KMS-11 (cell line): ENCODE results near the gene CAV3.

Experiments used
- H2AFZ ChIP-seq: fragments of 200-600 bp; sonication (generic); 2 replicates; pipeline ENCODE4 v1.6.1; 2016; ENCODE audit warnings: antibody characterized with exemption, mixed run types, low read depth
- H3K27ac ChIP-seq: fragments of 200-600 bp; sonication (generic); 2 replicates; pipeline ENCODE4 v1.6.1; 2016; ENCODE audit warnings: mild to moderate bottlenecking, mixed run types
- H3K27me3 ChIP-seq: fragments of 200-600 bp; sonication (generic); 2 replicates; pipeline ENCODE4 v1.6.1; 2017; ENCODE audit warnings: mild to moderate bottlenecking, low read depth, mixed run types, moderate library complexity; ENCODE audit not compliant: insufficient read depth
- H3K36me3 ChIP-seq: fragments of 200-600 bp; sonication (generic); 2 replicates; pipeline ENCODE4 v1.6.1; 2017; ENCODE audit warnings: mild to moderate bottlenecking, mixed run types; ENCODE audit not compliant: insufficient read depth
- H3K4me1 ChIP-seq: fragments of 200-600 bp; sonication (generic); 2 replicates; pipeline ENCODE4 v1.6.1; 2016; ENCODE audit warnings: mild to moderate bottlenecking, low read depth, mixed run types; ENCODE audit not compliant: poor library complexity, severe bottlenecking
- H3K4me2 ChIP-seq: fragments of 200-600 bp; sonication (generic); 2 replicates; pipeline ENCODE4 v1.7.0; 2016; ENCODE audit warnings: mild to moderate bottlenecking, mixed run types
- H3K4me3 ChIP-seq: fragments of 200-600 bp; sonication (generic); IDR thresholded peaks from 2 replicates; pipeline ENCODE4 v1.6.1; 2017; ENCODE audit warnings: low read depth, low read length, mixed read lengths; ENCODE audit not compliant: insufficient read depth
- H3K79me2 ChIP-seq: fragments of 200-600 bp; sonication (generic); 2 replicates; pipeline ENCODE4 v1.6.1; 2016; ENCODE audit warnings: low read depth, mixed run types; ENCODE audit not compliant: insufficient read depth
- H3K9ac ChIP-seq: fragments of 200-600 bp; sonication (generic); 2 replicates; pipeline ENCODE4 v1.6.1; 2016; ENCODE audit warnings: mild to moderate bottlenecking, mixed run types
- H4K20me1 ChIP-seq: fragments of 200-600 bp; sonication (generic); 2 replicates; pipeline ENCODE4 v1.6.1; 2016; ENCODE audit warnings: mild to moderate bottlenecking, mixed run types; ENCODE audit not compliant: insufficient read depth
- CTCF ChIP-seq: fragments of 200-600 bp; sonication (generic); conservative IDR thresholded peaks from 2 replicates; pipeline ENCODE4 v1.6.1; 2017; ENCODE audit warnings: low read depth, mild to moderate bottlenecking, antibody characterized with exemption, low read length, moderate library complexity, mixed read lengths

The CAV3 gene

DNA sequence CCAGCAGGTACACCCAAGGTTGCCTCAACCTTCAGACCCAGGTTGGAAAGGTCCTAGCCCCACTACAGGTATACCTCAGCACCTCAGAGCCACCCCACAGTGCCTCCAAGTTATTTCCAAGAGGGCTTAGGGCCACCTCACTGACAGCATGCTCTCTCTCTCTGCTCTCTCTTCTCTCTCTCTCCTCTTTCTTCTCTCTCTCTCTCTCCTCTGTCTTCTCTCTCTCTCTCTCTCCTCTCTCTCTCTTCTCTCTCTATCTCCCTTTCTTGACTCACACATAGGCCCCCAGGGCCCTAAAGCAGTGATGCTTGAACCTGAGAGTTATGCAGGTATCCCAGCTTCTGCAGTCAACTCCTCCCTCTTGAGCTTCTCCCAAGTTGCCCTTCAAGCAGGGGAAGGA is 4.2 kb downstream of the CAV3 start:
- no peak for TF ChIP-seq CTCF
- Histone ChIP-seq H3K27ac (no peak overlapping the region), H2AFZ (no peak overlapping the region), H3K4me3 (no peak overlapping the region), H3K27me3 (no peaks in the 10 kb centered on the region), H3K4me1 (no peaks in the 10 kb centered on the region), H3K9ac (no peak overlapping the region), H3K4me2 (no peak overlapping the region), H4K20me1 (no peaks in the 10 kb centered on the region), H3K79me2 (no peaks in the 10 kb centered on the region), H3K36me3 (no peaks in the 10 kb centered on the region)

- H3K27me3 ChIP-seq: no peaks in the 10 kb centered on the region
- no peaks in the 10 kb centered on the region for H3K4me1 ChIP-seq
- H4K20me1 ChIP-seq: no peaks in the 10 kb centered on the region
- no peak overlapping the region for H3K4me3 ChIP-seq
- no peak overlapping the region for H3K9ac ChIP-seq
- no peaks in the 10 kb centered on the region for H3K36me3 ChIP-seq
- no peak overlapping the region for H3K4me2 ChIP-seq
- H2AFZ ChIP-seq: no peak overlapping the region
- no peaks in the 10 kb centered on the region for H3K79me2 ChIP-seq
- no peak for TF ChIP-seq CTCF
- H3K27ac ChIP-seq: no peak overlapping the region
Observed at GRCh38 chr3:8738639-8739038, 5.0 kb downstream of the CAV3 start.

DNA sequence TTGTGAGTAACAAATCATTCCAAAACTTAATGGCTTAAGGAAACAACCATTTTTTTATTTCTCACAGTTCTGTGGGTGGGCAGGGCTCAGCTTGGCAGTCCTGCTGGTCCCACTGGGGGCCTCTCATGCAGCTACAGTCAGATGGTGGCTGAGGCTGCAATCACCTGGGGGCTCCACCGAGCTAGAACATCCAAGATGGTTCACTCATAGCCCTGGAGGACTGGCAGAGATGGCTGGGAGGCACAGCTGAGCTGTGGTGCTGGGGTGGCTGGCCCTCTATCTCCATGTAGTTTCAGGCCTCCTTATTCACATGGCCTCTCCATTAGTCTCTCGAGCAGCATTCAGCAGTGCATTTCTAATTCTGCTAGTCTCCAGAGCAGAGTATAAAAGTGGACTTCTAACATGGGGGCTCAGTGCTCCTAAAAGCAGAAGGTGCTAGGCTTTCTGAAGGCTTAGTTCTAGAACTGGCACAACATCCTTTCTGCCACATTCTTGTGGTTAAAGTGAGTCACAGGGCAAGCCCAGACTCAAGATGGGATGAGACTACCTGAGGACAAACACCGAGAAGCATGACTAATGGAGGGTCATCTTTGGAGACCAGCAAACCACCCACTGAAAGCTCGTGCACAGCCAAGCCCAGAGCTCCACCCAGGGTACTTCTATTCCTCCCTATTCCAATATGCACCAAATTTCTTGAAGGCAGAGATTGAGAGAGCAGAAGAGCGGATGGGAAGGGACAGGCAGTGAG is 6.3 kb downstream of the CAV3 start:
- H3K79me2 ChIP-seq: no peaks in the 10 kb centered on the region
- no peak overlapping the region for H2AFZ ChIP-seq
- no peaks in the 10 kb centered on the region for H4K20me1 ChIP-seq
- H3K27me3 ChIP-seq: no peaks in the 10 kb centered on the region
- H3K9ac ChIP-seq: no peak overlapping the region
- no peak overlapping the region for H3K4me2 ChIP-seq
- H3K4me1 ChIP-seq: no peaks in the 10 kb centered on the region
- no peaks in the 10 kb centered on the region for H3K36me3 ChIP-seq
- no peak for TF ChIP-seq CTCF
- H3K4me3 ChIP-seq: no peak overlapping the region
- H3K27ac ChIP-seq: no peak overlapping the region

- H3K9ac ChIP-seq: no peak overlapping the region
- H3K79me2 ChIP-seq: no peaks in the 10 kb centered on the region
- TF ChIP-seq CTCF: no peak
- H3K27ac ChIP-seq: no peak overlapping the region
- H2AFZ ChIP-seq: no peak overlapping the region
- no peaks in the 10 kb centered on the region for H3K36me3 ChIP-seq
- H3K4me2 ChIP-seq: no peak overlapping the region
- H3K4me3 ChIP-seq: no peak overlapping the region
- H3K4me1 ChIP-seq: no peaks in the 10 kb centered on the region
- H4K20me1 ChIP-seq: no peaks in the 10 kb centered on the region
- no peaks in the 10 kb centered on the region for H3K27me3 ChIP-seq
Observed at GRCh38 chr3:8741581-8742261, 8.1 kb downstream of the CAV3 start.
